Measurements from ENCODE around the gene THSD1.

The THSD1 gene, protein sequence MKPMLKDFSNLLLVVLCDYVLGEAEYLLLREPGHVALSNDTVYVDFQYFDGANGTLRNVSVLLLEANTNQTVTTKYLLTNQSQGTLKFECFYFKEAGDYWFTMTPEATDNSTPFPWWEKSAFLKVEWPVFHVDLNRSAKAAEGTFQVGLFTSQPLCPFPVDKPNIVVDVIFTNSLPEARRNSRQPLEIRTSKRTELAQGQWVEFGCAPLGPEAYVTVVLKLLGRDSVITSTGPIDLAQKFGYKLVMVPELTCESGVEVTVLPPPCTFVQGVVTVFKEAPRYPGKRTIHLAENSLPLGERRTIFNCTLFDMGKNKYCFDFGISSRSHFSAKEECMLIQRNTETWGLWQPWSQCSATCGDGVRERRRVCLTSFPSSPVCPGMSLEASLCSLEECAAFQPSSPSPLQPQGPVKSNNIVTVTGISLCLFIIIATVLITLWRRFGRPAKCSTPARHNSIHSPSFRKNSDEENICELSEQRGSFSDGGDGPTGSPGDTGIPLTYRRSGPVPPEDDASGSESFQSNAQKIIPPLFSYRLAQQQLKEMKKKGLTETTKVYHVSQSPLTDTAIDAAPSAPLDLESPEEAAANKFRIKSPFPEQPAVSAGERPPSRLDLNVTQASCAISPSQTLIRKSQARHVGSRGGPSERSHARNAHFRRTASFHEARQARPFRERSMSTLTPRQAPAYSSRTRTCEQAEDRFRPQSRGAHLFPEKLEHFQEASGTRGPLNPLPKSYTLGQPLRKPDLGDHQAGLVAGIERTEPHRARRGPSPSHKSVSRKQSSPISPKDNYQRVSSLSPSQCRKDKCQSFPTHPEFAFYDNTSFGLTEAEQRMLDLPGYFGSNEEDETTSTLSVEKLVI

DNA sequence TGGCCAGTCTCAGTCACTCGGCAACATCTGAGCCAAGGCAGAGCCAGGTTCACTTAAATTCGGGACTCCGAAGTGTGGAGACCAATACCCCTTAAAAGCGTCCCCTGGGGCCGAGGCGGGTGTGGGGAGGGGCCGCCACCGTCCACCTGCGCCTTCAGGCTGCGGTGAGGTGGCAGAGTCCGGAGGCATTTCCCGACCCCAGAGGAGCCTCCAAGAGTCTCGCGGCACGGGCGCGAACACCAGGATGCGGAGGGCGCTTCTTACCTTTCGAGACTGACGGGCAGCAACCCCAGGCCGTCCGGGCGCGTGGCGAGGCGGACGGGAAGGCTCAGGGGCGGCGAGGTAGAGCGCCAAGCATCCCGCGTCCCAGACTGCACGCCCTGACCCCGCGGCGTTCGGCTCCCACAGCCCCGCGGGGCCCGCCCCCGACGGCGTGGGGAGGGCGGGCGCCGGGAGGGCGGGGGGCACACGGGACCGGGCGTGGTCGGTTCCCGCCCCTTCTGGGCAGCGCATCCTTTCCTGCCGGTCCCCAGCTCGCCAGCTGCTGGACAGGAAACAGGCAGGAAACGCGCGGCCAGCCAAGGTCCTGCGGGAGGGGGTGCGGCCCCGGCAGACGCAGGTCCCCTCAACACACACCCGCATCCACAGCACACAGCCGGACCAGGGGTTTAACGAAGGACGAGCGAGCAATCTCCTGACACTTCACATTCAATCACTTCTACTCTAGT is at the start of gene THSD1:
TSS of gene THSD1 (minus strand) at position 406 of the 728 bp plus-strand sequence. CDS start 3,572 bp downstream, outside the sequence.
- DNase-seq: peak; percentile 0

DNA sequence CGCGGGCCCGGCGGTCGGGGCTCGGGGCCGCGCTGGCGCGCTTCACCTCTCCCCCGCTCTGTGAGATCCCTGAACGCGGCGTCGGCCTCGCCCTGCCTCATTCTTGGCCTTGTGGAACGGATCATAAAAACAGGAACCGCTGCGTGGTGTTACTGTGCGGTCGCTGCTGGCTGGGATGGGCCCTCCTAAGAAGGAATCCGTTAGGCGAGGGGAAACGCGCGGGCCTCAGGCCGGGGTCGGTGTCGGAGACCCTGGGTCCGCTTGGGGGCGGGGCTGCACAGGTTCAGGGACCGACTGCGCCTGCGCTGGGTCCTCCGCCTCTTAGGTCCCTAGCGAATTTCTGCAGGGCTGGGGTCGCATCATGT is 49.7 kb upstream of the THSD1 start:
- peak; percentile 66 for DNase-seq

DNA sequence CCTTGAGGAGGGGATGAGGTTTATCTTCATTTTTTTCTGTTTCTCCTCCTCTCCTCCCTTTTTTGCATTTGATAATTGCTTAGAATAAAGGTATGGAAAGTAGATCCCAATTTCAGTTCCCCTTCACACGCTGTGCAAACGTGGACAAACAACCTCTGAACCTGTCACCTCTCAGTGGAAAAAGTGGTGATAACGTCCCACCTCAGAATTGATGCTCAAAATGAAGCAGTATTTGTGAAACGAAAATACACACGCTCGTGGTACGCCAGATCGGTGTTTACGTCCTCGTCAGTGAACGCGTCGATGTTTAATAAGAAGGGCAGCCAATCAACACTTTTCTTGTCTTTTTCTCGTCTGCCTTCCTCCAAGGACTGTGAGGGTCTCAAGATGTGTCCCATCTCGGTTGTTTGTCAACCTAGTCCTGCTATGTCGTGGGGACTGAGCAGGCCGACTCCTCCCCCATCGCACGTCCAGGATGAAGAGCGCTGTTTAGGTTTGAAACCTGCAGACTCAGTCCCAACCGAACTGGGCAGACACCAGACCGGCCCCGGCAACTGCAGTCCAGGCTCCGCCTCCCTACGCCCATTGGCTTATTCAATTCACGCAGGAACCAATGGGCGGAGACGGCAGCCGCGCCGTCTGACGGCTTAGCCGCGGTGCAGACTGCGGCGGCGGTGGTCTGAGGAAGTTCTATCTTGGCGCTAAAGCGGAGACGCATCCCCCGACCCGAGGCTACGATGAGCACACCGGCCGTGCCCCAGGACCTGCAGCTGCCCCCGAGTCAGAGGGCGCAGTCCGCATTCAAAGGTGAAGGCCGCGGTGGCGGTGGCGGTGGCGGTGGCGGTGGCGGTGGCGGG is 49.1 kb upstream of the THSD1 start, which contains the start of gene CKAP2:
TSS of gene CKAP2 (plus strand) at position 659 of the 857 bp plus-strand sequence. CDS start at position 738, 79 bp downstream.
- peak; percentile 87 for DNase-seq

DNA sequence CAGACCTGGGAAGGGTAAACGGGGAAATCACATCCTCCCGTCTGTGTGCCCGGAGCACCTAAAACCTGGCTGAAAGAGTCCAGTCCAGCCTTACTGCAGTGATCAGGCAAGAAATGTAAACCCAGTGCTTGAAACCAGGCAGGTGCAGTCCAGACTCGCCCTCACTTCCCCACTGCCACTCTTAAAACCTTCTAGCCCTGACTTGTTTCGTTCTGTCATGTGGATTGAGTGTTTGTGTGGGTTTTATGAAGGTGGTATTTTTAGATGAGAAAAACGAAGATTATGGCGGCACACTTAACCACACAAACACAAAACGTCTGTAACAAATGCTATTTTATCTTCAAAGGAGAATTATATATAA is 48.5 kb upstream of the THSD1 start:
- peak; percentile 80 for DNase-seq

DNA sequence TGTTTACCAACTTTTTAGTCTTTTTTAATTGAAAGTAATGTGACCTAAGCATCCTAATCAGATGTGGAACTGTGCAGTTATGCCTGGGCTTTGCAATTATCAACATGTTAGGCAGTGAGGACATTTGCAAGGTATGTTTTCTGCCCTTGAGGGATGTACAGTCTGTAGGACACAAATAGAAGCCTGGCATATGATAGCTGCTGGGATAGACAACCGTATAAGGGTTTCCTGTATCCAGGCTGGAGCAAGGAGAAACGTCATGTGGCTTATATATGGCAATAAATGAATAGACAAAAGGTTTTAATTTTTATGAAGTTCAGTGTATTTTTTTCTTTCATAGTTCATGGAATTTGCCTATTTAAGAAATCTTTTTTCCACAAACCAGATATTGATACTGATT is 46.5 kb upstream of the THSD1 start:
- DNase-seq: no peak

DNA sequence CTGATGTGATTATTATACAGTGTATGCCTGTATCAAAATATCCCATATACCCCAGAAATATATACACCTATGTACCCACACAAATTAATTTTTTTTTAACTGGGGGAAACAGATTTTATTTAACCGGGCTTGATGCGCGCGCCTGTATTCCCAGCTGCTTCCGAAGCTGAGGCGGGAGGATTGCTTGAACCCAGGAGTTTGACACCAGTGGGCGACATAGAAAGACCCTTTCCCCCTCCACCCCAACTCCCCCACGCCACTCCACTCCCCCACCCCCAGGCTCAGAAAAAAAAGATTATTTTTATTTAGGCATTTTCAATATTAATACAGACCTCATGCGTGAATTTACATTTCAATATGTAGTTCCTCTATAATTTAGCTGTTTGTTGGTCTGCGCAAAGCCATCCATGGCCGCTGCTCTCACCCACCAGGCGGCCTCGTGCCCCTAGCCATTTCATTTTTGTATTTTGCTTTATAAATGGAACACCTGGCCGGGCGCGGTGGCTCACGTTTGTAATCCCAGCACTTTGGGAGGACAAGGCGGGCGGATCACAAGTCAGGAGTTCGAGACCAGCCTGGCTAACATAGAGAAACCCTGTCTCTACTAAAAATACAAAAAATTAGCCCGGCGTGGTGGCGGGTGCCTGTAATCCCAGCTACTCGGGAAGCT is 45.3 kb upstream of the THSD1 start:
- no peak for DNase-seq

DNA sequence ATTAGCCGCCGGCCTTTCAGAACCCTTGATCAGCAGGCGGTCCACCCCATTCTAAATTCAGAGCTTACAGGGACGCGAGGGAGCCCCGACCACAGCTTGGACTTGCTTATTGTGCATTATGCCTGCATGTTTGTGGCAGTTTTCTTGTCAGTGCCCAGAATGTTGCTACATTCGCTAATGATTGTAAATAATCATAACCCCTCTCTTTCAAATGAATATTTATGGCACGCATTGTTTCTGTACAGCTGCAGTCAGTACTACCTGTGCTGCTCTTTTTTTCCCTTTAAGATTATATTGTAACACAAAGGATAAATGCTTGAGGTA is 44.8 kb upstream of the THSD1 start:
- DNase-seq: no peak

DNA sequence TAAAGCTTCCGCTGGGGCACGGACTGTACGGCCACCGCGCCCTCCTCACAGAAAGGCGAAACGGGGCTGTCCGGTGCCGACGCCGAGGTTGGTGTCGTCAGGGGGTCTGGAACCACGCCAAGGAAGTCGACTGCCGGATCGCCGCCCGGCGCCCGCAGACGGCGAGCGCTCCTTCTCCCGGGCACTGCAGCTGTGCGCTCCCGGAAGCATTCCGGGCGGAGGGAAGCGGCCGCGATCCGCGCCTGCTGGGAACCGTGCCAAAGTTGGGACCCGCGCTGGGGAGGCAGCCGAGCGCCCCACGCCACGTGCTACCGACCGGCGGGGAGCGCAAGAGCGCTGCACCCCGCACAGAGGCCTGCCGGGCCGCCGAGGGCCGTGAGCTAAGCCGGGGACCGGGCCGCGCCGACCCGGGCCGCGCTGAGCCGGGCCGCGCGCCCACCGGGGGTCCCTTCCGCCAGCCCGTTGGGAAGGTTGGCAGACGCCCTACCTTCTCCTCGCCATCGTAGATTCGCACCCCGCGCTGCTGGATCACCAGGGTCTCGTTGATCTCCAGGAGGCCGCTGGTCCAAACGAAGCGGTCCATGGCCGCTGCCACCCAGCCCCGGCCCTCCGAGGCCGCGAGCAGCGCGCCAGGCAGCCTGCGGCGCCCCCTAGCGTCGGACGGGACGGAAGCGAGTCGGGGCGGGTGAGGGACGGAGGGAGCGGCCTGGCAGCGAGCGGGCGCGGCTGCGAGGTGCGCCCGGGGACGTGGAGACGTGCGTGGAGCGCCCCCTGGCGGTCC is 44.2 kb upstream of the THSD1 start, which contains the start of gene VPS36:
TSS of gene VPS36 (minus strand) at position 623 of the 781 bp plus-strand sequence. CDS start at position 583, 40 bp downstream.
- DNase-seq: peak; percentile 86

DNA sequence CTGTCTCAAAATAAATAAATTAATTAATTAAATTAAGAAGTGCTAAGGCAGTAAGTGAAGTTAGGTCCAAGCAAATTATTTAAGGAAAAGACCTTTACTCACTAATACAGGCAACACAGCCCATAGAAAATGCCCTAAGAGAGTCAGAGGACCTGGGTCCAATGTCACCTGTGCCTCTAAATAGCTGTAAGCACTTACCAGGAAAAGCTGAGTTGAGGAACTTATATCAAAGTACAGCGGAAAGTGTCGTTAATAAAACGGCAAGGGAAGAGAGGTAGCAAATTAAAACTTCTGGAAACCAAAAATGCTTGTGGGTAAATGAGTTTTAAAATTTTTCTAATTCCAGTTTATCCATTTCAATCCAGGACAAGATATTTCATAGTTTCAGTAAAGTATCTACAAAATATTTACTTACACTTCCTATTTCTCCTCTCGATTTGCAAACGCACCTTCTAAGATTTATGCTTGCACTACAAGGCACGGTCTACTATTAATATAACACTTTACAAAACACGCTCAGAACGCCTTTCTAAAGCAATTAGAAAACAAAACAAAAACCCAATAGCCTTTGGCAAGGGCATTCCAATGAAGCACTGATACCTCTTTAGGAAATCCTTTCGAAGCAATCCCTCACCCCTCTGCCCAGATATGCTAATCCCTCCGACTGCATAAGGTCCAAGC is 43.5 kb upstream of the THSD1 start:
- DNase-seq: peak; percentile 6

DNA sequence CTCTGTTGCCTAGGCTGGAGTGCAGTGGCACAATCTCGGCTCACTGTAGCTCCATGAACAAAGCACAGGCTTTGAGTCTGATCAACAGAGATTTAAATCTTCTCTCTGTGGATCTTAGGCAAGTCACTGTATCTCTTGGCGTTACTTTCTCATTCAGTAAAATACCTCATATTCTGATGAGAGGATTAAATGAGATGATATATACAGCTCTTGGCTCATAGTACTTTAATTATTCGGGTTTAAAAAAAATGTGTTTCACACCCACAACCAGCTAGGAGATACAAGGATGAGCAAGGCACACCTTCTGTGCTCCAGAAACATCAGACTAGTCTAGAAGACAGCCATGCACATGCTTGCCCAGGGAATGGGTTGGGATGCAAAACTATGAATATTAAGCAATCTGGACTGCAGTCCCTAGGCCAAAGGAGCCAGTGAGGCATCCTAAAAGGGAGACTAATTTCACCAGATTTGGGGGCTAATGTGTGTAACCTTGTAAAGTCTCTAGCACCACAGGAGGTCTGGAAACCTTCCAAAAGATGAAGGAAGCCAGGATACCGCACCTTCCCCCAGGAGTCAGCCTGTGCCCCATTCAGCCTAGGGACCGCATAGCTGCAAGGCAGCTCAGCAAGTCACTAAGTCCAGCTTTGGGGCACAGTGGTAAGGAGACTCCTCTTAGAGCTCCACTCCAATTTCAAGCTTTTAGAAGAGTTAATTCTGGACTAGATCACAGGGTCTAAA is 42.0 kb upstream of the THSD1 start:
- no peak for DNase-seq

DNA sequence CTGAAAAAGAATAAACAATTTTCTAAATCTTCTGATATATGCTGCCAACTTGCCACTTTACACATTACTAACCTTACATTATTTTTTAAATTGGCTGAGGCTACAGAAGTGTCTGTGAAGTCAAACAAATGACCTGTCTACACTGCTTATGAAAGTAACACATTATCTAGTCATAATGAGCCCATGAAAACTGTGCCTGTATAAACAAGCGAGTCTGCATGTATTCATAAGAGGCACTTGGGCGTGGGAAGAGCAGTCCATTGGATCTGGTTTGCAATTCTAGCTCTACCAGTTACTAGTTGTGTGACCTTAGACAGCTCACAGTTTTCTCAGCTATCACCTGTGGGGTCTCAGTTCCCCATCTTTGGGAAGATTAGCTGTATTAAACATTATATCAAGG is 41.4 kb upstream of the THSD1 start:
- DNase-seq: no peak

DNA sequence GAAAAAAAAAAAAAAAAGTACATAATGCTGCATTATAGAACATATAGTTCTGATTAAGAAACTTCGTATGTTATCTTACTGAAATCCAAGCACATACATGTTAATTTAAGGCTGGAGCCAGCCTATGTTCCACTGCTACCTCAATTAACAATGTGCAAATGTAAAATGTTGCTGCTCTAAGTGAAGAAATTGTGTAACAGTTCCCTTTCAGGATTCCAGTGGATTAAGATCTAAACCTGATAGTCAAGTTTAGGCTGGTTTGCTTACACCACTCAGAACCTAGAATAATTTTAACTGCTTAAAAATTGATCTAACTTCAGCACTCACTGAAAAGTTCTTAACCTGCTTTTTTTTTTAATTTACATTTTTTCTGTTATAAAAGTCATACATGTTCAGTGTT is 40.3 kb upstream of the THSD1 start:
- no peak for DNase-seq

DNA sequence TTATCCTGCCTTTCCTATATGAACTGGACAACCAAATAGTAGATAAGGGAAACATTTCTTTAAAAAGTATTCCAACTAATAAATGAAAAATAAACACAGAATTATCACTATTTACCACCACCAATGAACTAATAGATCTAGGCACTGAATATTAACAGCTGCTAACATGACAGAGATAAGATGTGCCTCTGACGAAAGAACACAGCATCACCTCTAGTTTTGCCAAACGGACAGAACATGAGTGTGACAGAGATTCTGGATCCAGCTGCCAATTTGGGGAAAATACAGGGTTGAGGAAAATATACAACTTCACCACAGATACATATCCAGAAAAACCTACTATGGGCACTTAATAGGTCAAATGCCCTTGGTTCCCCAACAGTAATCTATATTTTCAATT is 26.5 kb upstream of the THSD1 start:
- DNase-seq: no peak

DNA sequence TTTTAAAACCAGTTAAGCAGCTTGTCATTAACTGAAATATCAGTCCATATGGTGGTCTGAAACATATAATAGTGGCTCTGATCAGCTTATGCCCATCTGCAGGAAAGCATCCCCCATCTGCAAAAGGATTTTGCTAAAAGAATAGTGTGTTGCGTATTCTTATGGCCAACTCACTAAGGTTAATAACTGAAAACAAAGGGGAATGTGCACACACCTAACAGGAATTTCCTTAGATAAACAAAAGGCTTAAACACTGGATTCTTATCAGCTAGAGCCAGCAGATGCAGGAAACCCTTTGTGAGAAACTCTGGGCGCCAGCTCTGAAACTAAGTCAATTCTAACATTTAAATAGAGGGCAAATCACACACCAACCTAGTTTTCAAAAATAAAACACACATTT is 22.3 kb upstream of the THSD1 start:
- DNase-seq: no peak

DNA sequence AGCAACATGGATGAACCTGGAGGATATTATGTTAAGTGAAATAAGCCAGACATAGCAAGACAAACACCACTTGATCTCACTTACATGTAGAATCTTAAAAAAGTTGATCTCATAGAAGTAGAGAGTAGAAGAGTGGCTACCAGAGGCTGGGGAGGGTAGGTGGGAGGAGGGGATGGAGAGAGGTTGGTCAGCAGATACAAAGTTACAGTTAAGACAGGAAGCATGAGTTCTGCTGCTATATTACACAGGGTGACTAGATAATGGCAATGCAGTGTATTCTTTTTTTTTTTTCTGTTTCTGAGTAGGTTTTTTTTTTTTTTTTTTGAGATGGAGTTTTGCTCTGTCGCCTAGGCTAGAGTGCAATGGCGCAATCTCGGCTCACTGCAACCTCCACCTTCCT is 15.2 kb upstream of the THSD1 start:
- no peak for DNase-seq

DNA sequence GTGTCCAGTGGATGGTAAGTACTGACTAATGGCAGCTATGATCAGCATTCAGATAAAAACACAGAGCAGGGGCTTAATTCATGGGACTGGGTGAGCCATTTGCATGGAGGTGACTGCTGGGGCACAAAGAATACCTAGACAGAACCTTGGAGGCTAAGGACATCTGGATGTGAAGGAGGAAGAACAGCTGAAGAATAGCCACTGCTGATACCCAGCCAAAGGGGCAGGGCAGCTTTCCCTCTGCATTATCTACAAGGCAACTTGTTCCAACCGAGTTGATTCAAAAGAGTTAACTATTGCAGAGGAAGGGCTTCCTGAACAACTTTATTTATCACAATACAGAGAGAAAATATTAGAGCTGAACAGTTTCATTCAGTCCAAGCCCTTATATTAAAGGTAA is 13.1 kb upstream of the THSD1 start:
- DNase-seq: no peak

DNA sequence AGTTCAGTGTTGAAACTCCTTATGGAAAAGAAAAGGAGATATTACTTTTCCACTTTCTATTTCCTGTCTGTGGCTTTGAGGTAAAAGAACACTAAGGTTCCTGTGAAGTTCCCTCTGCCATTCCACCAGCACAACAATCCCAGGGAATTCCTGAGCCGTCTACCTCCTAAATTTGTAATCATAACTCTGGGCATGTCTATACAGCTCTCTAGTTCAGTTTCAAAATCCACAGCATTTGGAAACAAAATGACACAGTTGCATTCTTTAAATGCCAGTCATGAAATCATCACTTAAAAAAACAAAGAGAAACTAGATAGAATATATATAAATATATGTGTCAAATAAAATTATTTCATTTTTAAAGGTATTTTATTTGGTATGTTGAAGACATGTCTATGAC is 9.0 kb upstream of the THSD1 start:
- no peak for DNase-seq

DNA sequence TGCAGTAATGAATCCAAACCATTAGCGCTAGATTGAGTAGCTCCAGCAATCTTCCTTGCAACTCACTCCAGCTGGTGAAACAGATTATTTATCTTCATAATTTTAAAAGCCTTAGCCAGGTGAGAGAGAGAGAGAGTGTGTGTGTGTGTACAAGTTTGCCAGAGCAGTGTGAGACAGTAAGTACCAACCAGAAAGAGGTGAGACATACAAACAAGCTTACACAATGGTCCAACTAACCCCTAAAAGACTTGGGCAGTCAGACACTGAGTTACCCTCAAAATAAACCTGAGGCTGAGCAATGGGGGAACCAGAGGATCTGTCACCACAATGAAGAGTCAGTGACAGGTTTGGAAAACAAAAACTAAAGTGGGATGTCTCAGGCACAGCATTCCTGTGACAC is 8.1 kb upstream of the THSD1 start:
- no peak for DNase-seq

DNA sequence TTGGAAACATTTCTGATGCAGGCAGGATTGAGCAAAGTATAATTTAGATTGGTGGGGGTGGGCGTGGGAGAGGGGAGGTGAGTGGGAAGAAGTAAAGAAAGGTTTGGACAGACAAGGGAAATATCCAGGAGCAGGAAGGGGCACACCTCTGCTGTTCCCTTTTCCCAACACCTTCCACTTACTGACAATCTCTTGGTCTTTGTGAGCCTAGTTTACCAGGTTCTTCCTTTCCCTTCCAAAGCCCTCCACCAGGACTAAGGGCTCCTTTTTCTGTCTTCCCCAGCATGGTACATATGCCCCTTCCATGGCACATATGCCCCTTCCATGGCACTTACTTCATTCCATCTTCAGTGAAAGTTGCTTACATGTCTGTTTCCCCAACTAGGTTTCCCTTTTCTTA is 6.2 kb upstream of the THSD1 start:
- no peak for DNase-seq

DNA sequence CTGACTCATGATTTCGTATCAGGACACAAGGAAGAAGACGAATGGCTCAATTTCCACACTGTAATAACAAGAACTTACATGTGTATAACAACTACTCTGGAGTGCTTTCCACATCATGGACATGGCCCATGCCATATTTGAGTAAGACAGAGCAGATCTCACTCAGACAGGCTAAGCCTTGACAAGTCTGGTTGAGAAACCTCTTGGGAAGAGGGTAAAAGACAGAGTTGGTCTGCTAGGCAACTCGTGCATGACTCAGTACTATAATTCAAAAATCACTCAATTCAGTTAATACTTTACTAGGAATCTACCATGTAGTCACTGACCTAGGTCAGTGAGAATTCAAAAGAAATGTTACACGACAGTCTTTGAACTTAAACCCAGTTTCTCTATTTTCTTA is 5.7 kb upstream of the THSD1 start:
- DNase-seq: no peak

All from DMS79 treated with DMSO at 0.1 percent for 48 hours (cell line).